Activated CD8-positive, alpha-beta memory T cell treated with anti-CD3 and anti-CD28 coated beads, Interleukin-2, amount 50 U/mL, for 4 hours (primary cell): ENCODE measurements around the gene DNAJC9.
"Not testable (repeated sequence)": the region's sequence is repeated elsewhere in the genome, so short reads cannot be mapped to it uniquely, and the experiment has no call there.

Source experiments
- DNase-seq: peaks from one replicate; pipeline ENCODE4 v3.0.0-alpha.2; 2020

Gene DNAJC9, protein sequence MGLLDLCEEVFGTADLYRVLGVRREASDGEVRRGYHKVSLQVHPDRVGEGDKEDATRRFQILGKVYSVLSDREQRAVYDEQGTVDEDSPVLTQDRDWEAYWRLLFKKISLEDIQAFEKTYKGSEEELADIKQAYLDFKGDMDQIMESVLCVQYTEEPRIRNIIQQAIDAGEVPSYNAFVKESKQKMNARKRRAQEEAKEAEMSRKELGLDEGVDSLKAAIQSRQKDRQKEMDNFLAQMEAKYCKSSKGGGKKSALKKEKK

DNA sequence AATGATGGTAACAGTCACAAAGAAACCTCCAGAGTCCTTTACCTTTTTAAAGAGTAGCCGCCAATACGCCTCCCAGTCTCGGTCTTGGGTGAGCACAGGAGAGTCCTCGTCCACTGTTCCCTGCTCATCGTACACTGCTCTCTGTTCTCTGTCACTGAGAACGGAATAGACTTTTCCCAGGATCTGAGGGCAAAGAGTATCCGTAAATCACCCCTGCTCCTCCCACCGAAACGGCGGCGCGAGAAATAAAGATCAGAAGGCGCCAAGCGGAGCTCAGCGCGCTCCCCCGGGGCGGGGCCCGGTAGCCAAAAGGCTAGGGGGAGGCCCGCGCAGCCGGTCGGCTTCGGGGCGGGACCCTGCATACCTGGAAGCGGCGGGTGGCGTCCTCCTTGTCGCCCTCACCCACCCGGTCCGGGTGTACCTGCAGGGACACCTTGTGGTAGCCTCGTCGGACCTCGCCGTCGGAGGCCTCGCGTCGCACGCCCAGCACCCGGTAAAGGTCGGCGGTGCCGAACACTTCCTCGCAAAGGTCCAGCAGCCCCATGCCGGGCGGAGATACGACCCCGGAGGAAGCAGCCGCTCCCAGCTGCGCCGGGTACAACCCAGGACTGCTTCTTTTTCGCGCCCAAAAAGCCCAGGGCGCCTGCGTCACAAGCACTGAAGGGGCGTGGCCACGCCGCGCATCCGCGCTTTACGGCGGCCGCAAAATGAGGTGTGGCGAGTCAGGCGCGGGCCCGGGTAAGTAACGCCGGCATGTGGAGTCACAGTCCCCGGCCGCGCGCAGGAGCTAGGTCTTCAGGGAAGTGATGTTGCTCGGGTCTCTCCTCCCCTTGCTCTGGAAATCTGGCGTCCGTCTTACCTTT, at the start of gene DNAJC9:
TSS of gene DNAJC9 (minus strand) at position 610 of the 863 bp plus-strand sequence. CDS start at position 544, 66 bp downstream.
- peak; percentile 98 for DNase-seq

DNA sequence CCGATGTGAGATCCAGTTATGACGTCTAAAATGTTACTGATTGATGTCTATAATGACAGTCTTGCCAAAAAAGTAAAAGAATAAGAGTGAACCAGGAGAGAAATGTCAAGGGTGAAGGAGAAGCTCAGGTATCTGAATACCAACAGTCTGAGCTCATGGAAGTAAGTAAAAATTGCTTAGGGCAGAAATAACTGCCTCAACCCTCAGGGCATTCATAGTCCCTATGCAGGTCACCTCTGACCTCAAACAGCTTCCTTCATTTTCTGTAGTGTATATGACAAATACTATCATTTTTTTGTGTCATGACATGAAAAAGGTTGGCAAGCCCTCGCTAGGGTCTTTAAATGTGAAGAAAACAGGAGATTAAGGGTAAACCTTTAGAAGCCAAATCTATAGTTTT, 46.4 kb upstream of the DNAJC9 start:
- no peak for DNase-seq

DNA sequence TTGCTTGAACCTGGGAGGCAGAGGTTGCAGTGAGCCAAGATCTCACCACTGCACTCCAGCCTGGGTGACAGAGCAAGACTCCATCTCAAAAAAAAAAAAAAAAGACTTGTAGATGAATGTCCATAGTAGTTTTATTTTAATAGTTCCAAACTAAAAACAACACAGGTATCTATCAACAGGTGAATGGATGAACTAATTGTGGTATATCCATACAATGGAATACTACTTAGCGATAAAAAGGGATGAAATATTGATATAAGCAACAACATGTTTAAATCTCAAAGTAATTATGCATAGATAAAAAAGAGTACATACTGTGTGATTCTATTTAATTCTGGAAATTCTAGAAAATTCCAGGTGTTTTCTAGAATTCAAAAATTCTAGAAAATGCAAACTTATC, 42.9 kb upstream of the DNAJC9 start:
- no peak for DNase-seq

DNA sequence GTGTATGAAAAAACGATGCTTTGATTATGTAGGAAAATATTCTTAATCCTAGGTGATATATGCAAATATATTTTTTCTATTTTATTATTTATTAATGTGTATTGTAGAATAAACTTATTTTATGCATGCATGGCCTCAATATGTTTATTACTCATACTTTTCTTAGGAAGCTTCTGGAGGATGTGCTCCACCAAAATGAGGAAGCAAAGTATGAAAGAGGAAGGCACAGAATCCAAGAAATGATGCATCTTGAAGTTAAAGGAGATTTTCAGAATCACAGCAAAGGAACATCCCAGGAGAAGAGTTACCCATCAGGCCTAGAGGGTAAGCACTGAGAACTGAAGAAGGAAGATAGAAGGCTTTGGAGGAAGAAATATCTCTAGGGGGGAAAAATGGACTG, 40.4 kb upstream of the DNAJC9 start:
- DNase-seq, result no peak

DNA sequence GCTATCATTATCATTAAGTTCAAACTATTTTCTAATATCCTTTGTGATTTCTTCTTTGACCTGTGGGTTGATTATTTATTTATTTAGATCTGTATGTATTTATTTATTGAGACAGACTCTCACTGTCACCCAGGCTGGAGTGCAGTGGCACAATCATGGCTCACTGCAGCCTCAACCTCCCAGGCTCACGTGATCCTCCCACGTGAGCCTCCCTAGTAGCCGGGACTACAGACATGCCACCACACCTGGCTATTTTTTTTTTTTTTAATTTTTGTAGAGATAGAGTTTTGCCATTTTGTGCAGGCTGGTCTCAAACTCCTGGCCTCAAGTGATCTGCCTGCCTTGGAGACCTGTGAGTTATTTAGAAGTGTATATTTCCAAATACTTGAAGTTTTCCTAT, 34.0 kb upstream of the DNAJC9 start:
- DNase-seq, result no peak

DNA sequence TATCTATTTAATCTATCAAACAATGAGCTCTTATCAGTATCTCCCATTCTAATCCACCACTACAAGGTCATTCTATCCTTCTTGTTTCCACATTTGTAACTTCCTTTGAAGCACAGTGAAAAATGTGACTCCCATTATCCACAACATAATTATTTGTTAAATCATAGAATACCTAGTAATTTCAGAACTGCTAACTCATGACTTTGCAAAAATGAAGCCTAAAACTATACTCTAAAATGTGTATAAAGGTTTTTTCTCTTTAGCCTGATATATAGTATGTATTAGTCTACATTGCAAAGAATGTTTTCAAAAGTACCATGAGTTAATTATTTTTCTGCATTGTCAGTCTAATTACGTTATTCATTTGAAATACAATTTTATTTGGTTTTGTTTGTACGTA, 17.4 kb upstream of the DNAJC9 start:
- no peak for DNase-seq

DNA sequence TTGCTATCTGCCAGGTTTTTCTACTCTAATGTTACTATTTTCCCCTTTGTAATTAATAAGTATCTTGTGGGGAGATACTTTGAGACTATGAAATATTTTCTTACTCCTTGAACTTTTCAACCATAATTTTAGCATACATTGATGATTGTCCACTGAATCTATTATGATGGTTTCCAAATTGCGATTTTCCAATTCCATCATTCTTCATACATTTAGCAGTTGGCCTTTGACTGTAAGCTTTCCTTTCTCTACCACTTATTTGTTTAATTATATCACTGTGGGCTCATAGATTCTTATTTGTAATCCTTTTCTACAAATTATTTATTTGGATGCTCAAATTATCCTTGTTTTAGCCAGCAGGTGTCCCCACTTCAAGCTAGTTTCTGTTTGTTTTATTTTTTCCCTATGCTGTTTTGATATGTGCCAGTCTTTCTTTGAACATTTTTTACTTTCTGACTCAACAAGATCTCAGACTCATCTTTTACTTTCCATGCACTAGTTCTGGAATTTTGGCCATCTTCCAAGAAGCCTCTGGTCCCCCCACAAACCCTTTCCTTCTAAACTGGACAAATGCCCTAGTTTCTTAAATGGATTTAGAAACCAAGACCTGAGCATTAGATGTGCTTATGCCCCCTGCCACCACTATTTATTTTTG, 16.8 kb upstream of the DNAJC9 start:
- DNase-seq, result no peak

DNA sequence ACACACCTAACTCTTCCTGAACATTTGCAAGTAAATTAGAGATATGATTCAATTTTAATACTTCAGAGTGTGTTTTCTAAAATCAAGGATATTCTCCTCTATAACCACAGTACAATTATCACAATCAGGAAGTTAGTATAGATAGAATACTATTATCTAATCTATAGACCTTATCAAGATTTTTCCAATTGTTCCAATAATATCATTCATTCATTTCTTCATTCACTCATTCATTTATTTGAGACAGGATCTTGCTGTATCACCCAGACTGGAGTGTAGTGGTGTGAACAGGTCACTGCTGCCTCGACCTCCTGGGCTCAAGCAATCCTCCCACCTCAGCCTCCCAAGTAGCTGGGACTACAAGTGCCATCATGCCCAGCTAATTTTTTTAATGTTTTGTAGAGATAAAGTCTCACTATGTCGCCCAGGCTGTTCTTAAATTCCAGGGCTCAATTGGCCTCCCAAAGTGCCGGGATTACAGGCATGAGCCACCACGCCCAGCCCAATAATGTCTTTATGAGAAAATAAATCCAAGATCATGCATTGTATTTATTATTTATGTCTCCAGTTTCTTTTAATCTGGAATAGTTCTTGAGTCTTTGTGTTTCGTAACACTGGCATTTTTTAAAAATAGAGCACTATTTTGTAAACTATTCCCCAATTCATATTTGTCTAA, 16.0 kb upstream of the DNAJC9 start:
- no peak for DNase-seq

DNA sequence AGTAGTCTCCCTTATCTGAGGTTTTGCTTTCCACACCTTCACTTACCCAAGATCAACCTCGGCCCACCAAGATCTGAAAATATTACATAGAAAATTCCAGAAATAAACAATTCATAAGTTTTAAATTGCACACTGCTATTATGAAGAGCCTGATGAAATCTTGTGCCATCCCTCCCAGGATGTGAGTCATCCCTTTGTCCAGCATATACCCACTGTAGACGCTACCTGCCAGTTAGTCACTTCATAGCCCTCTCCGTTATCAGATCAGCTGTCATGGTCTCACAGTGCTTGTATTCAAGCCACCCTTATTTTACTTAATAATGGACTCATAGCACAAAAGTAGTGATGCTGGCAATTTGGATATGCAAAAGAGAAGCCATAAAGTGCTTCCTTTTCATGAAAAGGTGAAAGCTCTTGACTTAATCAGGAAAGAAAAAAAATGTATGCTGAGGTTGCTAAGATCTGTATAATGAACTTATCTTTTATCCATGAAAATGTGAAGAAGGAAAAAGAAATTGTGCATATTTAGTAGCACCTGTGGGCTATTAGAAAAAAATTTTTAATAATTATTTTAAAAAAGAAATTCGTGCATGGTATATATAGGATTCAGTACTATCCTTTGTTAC, 15.2 kb upstream of the DNAJC9 start:
- DNase-seq, result no peak

DNA sequence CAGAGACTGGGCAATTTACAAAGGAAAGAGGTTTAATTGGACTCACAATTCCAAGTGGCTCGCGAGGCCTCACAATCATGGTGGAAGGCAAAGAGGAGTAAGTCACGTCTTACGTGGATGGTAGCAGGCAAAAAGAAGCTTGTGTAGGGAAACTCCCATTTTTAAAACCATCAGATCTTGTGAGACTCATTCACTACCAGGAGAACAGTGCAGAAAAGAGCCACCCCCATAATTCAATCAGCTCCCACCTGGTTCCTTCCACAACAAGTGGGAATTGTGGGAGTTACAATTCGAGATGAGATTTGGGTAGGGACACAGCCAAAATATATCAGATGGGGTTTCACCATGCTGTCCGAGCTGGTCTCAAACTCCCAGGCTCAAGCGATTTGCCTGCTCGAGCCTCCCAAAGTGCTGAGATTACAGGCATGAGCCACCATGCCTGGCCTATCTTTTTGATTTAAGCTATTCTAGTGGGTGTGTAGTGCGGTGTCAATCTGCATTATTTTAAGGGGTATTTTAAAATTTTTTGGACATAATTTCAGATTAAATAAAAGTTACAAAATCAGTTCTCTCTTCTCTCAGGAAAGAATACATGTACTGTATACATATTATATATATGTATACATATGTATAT, 14.4 kb upstream of the DNAJC9 start:
- no peak for DNase-seq

DNA sequence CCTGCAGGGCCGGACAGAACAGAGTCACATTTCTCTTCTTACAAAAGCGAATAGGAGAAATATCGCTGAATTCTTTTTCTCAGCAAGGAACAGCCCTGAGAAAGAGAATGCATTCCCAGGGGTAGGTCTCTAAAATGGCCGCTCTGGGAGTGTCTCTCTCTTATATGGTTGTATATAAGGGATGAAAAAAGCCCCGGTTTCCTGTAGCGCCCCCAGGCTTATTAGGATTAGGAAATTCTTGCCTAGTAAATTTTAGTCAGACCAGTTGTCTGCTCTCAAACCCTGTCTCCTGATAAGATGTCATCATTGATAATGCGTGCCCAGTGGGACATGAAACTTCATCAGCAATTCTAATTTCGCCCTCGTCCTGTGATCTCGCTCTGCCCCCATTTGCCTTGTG, 11.6 kb upstream of the DNAJC9 start:
- DNase-seq, result not testable (repeated sequence)

DNA sequence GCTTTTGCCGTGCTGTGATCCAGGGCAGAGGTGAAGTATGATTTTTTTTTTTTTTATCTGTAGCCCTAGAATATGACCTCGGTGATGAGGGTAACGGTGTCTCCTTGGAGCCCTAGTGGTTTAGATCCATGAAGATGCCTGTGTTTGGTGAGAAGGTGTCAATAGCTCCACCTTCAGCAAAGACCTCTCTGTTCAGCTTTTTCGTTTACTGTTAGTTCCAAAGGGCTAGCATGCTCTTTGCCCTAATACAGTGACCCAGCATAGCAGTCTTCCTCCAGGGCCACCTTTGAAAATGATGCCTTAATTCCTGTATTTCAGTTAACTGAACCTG, 6.1 kb upstream of the DNAJC9 start:
- DNase-seq, result no peak

DNA sequence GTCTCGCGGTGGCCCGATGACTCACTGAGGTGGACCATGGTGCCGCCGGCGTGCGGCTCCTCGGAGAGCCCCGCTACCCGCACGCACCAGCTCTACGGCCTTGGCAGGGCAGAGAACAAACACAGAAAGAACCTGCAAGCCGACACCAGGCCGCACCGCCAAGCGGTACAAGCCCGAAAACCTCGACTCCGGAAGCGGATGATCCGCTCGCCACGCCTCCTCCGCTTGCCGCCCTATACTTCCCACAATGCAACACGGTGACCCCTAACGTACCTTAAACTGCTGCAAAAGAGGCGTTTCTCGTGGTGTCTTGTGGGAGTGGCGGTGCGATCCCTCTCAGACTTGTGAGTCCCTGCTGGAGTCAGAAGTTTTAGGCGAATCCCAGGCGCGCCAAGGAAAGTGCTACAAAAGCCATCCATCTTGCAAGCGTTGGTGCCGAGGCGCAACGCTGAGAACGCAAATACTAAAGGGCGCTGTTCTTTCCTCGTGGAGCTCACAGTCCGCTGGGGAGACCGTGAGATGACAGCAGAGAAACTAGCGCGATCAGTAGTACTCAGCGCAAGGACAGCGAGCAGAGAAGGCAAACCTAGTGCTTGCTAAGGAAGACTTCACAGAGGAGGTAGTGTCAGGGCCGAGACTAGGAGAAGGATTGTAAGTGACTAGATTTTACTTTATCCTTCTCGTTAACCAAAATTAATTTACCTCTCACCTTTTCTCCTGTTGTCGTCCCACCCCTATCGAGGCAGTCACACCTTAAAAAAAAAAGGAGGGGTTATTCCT, 5.6 kb upstream of the DNAJC9 start, which contains the start of gene MRPS16:
TSS of gene MRPS16 (minus strand) at position 200 of the 780 bp plus-strand sequence. CDS start at position 38, 162 bp downstream.
- peak; percentile 88 for DNase-seq

DNA sequence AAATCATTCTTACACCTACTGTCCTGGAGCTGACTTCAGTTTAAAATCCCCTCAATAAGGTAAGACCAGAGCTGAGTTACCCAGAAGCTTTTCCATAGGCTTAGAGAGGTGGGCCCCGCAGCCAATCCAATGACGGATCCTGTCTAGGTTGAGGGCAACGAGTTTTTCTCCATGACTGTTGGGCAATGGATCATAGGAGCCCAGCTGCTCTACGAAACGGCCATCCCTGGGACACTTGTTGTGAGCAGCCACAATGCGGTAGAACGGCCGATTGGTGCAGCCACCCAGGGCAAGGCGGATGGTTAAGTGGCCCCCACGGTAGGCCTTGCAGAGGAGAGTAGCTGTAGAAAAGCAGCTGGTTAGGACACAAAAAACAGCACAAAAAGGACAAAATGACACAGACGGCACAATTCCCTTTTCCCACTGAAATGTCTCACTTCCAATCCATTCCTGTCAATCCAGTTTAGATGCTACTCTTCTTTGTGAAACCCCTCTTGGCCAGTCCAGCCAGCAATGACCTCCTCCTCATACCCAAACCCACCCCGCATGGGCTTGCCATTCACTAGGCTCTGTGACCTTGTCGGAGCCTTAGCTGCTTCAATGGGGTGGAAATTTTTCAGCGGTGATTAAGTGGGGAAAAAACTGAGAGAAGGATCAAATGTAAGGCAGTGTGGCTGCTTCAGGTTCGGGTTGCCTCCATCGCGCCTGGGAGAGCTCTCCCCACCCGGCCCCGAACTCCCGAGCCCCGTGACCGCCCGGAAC, 4.8 kb upstream of the DNAJC9 start:
- no peak for DNase-seq

DNA sequence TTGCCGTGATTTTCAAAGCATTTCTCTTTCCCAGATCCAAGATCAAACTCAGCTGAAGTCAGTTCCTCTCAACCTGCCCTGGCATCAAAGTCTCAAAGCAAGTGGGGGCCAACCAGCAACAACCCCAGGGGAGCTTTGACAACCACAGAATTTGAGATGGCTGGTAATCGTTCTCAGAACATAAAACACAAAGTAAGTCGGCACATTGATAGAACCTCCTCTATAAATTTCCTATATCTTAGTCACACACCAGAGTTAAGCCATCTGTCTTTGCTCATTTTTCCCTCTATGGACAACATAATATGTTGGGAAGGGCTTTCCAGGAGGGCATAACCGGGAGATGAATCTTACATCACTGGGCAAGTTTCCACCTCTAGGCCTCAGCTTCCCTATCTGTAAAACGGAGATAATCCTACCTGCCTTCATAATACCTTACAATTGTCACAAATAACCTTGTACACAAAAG, 1.2 kb upstream of the DNAJC9 start:
- DNase-seq, result no peak

DNA sequence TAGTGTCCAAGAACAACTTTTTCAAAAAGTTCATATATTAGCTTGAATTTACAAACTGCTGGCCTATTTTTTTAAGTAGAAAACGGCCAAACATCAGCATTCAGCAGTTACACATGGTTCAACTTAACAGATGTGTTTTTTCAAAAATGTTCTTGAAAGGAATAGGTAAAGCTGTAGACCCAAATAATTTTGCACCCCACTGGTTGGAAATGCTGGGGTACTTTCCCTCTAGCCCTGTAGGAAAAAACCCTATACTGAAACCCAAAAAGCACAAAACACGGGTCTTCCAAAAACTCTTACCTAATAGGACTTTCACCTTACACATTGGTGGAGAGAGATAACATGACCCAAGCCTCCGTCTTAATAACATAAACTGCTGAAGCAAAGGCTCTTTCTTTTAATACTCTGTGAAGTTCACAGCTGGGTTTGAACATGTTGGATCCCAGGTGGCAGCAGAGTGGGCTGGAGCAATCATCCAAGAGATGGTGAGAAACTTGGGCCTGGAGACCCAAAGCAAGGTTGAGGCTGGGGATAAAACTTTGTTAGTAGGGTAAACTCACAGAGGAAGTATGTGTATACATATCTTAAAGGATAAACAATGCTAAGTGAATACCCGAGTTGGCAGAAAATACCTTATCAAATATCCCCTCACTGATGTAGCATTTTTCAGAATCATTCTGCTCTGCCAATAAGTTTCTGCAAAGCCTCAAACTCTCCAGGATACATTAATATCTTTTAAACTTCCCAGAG, 629 bp upstream of the DNAJC9 start:
- DNase-seq, result no peak

DNA sequence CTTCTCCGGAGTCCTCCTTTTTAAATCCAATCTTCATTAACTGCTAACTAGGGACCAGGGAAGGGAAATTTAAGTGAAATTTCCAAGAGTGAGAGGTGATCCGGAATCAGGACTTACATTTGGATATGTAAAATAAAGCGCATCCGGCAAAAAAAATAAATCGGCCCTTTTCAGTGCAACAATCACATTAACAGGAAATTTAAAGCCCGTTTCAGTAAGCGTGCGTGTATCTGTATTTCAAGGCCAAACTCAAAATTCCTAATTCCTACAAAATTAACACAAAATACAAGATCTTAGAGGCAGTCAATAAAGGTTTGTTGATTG, 771 bp downstream of the DNAJC9 start:
- DNase-seq, result no peak

DNA sequence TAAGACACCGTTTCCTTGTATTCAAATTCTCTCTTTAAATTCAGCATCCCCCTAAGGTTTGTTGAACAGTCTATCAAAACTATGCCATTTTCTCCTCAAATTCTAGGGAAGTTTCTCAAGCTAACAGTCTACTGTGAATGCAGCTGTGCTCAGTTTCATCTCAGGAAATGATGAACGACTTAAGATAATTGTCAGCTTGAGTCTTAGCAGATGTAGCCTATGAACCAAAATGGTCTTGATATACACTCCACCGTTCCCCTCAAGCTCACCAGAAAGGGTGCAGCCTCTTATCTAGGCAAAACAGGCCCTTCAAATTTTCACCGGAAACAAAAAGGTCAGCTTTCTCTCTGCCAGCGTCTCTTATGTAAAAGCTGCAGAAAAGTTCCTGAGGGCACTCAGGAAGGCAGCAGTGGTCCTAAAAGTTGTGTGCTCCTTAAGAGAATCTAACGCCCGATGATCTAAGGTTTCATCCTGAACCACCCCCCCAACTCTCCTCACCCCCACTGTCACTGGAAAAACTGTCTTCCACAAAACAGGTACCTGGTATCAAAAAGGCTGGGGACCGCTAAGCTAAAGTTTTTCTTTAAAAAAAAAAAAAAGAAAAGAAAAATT, 2.1 kb downstream of the DNAJC9 start:
- no peak for DNase-seq

DNA sequence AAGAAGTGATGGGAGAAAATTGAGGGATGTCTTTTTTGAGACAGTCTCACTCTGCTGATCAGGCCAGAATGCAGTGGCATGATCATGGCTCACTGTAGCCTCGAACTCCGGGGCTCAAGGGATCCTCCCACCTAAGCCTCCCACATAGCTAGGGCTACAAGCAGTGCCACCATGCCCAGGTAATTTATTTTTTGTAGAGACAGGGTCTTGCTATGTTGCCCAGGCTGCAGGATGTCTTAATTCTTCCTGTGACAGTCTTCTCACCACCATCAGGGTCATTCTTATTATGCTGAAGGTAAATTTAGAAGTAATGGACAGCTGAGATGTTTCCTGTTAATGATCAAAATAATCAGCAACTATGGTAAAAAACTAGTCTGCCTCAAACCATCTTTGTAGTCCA, 7.1 kb downstream of the DNAJC9 start:
- no peak for DNase-seq
